SK-N-MC (cell line): Measurements from ENCODE around the gene ZNF497.
"Not testable (repeated sequence)": the region's sequence is repeated elsewhere in the genome, so short reads cannot be mapped to it uniquely, and the experiment has no call there.

Experiments
- EZH2 ChIP-seq: fragments of 200-600 bp; sonication (generic); IDR thresholded peaks from one replicate; pipeline ENCODE4 v1.6.1; 2017; ENCODE audit warnings: antibody characterized with exemption
- POLR2AphosphoS5 ChIP-seq: IDR thresholded peaks from 2 replicates; pipeline ENCODE4 v1.6.1; 2012; ENCODE audit warnings: mild to moderate bottlenecking, low read depth, low read length, borderline replicate concordance

DNA sequence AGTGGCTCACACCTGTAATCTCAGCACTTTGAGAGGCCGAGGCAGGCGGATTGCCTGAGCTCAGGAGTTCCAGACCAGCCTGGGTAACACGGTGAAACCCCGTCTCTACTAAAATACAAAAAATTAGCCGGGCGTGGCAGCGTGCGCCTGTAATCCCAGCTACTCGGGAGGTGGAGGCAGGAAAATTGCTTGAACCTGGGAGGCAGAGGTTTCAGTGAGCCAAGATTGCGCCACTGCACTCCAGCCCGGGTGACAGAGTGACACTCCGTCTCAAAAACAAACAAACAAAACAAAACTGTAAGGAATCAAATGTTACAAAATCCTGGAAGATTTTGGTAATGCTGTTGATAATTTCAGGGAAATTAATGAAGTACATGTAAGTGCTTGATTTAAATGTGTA, 14.5 kb downstream of the ZNF497 start:
- not testable (repeated sequence) for TF ChIP-seq EZH2, POLR2AphosphoS5
